Neutrophil (primary cell): ENCODE measurements around the gene CDK12.

ENCODE experiments used
- H3K27ac ChIP-seq: fragments of 200-600 bp; sonication (generic); 2 replicates; pipeline ENCODE4 v1.5.1; 2016; ENCODE audit warnings: mild to moderate bottlenecking, moderate library complexity
- H3K27me3 ChIP-seq: fragments of 200-600 bp; sonication (generic); 2 replicates; pipeline ENCODE4 v1.6.0; 2016; ENCODE audit warnings: mild to moderate bottlenecking
- H3K36me3 ChIP-seq: fragments of 200-600 bp; sonication (generic); 2 replicates; pipeline ENCODE4 v1.5.1; 2017
- H3K4me1 ChIP-seq, 2 experiments: fragments of 200-600 bp in 1 of 2; sonication (generic) in 1 of 2; 1 replicate in 1 of 2; 2 replicates in 1 of 2; pipeline versions ENCODE4 v1.5.1 to v1.6.1; 2013 to 2016; ENCODE audit warnings: low read depth in 1 of 2, low read length in 1 of 2, mild to moderate bottlenecking in 1 of 2, moderate library complexity in 1 of 2; ENCODE audit not compliant: control insufficient read depth in 1 of 2, insufficient read depth in 1 of 2
- H3K4me3 ChIP-seq, 2 experiments: fragments of 200-600 bp in 1 of 2; sonication (generic) in 1 of 2; 1 replicate in 1 of 2; 2 replicates in 1 of 2; pipeline ENCODE4 v1.5.1; 2013 to 2016; ENCODE audit warnings: low read depth in 1 of 2, low read length in 1 of 2, mild to moderate bottlenecking in 1 of 2, moderate library complexity in 1 of 2
- H3K9me3 ChIP-seq: fragments of 200-600 bp; sonication (generic); 2 replicates; pipeline ENCODE4 v1.5.1; 2016
- CTCF ChIP-seq: fragments of 200-600 bp; sonication (generic); IDR thresholded peaks from 2 replicates; pipeline ENCODE4 v1.5.1; 2016; ENCODE audit warnings: antibody characterized with exemption

Gene CDK12

DNA sequence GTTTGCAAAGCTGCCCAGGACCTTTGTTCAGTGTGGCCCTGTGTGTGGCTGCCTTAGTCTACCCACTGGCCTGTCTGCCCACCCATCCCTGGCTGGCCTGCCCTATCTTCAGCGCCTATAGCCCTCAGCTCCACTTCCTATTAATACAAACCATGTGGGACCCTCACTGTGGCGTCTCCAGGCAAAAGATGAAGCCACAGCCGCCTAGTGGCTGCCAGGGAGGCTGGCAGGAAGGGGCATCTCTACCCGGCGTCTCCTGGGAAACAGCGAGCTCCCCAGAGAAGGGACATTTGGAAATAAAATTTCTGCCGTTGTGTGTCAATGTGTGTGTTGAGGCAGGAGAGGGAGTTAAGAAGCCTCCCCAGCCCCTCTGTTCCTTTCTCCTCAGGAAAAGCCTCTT, 114.9 kb downstream of the CDK12 start:
- H3K4me3 ChIP-seq = no peak overlapping the region
- H3K36me3 ChIP-seq = peaks cover 16% of the 10 kb centered on the region
- H3K9me3 ChIP-seq = no peaks in the 10 kb centered on the region
- TF ChIP-seq CTCF = no peak
- H3K4me1 ChIP-seq = peaks cover 5 to 7% of the 10 kb centered on the region in 2 experiments
- peaks cover 84% of the 10 kb centered on the region for H3K27me3 ChIP-seq
- no peak overlapping the region for H3K27ac ChIP-seq

- Histone ChIP-seq H3K27ac (no peak overlapping the region), H3K4me1 (peaks cover 5 to 7% of the 10 kb centered on the region in 2 experiments), H3K4me3 (no peak overlapping the region), H3K27me3 (peaks cover 71% of the 10 kb centered on the region), H3K36me3 (no peaks in the 10 kb centered on the region), H3K9me3 (no peaks in the 10 kb centered on the region)
- no peak for TF ChIP-seq CTCF
Measured at GRCh38 chr17:39578272-39578671, 117.0 kb downstream of the CDK12 start.

- no peak for TF ChIP-seq CTCF
- Histone ChIP-seq H3K27ac (no peak overlapping the region), H3K27me3 (peaks cover 59% of the 10 kb centered on the region), H3K4me1 (no peaks in the 10 kb centered on the region), H3K9me3 (no peaks in the 10 kb centered on the region), H3K4me3 (no peak overlapping the region), H3K36me3 (no peaks in the 10 kb centered on the region)
Measured at GRCh38 chr17:39579318-39580081, 118.2 kb downstream of the CDK12 start.

- no peak for TF ChIP-seq CTCF
- no peaks in the 10 kb centered on the region for H3K4me1 ChIP-seq
- no peak overlapping the region for H3K4me3 ChIP-seq
- no peaks in the 10 kb centered on the region for H3K9me3 ChIP-seq
- H3K36me3 ChIP-seq = no peaks in the 10 kb centered on the region
- H3K27me3 ChIP-seq = peaks cover 53% of the 10 kb centered on the region
- no peak overlapping the region for H3K27ac ChIP-seq
Measured at GRCh38 chr17:39580082-39580468, 118.8 kb downstream of the CDK12 start.

- no peak for TF ChIP-seq CTCF
- no peaks in the 10 kb centered on the region for H3K36me3 ChIP-seq
- H3K9me3 ChIP-seq = no peaks in the 10 kb centered on the region
- peaks cover 42% of the 10 kb centered on the region for H3K27me3 ChIP-seq
- H3K4me1 ChIP-seq = no peaks in the 10 kb centered on the region
- no peak overlapping the region for H3K27ac ChIP-seq
- no peak overlapping the region for H3K4me3 ChIP-seq
Measured at GRCh38 chr17:39581071-39581758, 119.9 kb downstream of the CDK12 start.
